ENCODE results near the gene NME4. TPM values are rescaled to one million over a fixed set of nuclear protein-coding genes. Genes with fewer than 3 reads are reported as not detected.

Gene NME4
- total RNA-seq, 1 donor from 2014 or later: 82.6 TPM

DNA sequence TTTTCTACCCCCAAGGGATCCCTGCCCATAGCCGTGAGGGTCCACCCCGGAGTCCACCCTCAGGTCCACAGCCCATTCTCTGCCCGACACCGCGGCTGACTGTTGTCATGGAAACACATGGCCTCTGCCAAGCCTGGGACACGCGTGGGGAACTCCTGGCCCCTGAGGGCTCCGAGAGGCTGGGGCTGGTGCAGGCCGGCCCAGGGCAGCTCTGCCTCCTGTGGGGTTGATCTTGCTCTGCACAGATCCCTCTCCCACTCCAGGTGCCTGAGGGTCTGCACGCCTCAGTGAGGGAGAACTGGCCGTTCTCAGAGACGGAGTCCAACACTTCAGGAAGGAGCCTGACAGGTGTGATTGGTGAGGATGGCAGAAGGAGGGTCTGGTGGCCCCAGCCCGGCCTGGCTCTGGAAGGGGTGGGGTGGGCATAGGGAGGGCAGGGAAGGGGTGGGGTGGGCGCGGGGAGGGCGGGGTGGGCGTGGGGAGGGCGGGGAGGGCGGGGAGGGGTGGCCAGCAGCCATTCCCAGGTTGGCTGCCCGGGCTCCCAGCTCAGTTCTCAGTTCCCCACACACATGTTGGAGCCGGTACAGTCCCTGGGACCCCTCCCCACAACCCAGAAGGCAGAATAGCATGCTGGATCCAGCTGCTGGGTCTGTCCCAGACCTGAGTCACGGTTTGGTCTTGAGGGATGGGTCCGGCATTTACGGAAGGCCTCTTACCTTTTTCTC lies 33.1 kb upstream of the NME4 start:
- no peak for DNase-seq
- TF ChIP-seq, protein P1, sequence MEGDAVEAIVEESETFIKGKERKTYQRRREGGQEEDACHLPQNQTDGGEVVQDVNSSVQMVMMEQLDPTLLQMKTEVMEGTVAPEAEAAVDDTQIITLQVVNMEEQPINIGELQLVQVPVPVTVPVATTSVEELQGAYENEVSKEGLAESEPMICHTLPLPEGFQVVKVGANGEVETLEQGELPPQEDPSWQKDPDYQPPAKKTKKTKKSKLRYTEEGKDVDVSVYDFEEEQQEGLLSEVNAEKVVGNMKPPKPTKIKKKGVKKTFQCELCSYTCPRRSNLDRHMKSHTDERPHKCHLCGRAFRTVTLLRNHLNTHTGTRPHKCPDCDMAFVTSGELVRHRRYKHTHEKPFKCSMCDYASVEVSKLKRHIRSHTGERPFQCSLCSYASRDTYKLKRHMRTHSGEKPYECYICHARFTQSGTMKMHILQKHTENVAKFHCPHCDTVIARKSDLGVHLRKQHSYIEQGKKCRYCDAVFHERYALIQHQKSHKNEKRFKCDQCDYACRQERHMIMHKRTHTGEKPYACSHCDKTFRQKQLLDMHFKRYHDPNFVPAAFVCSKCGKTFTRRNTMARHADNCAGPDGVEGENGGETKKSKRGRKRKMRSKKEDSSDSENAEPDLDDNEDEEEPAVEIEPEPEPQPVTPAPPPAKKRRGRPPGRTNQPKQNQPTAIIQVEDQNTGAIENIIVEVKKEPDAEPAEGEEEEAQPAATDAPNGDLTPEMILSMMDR (IDR thresholded peaks at IDR 0.05; ENCODE audit: partially characterized antibody, unreplicated experiment): no peak
- Mint-ChIP-seq H3K36me3 (ENCODE audit: unreplicated experiment) (no peaks in the 10 kb centered on the region), H3K27me3 (ENCODE audit: unreplicated experiment) (no peaks in the 10 kb centered on the region), H3K27ac (ENCODE audit: unreplicated experiment) (no peak overlapping the region), H3K9me3 (ENCODE audit: unreplicated experiment) (peaks cover 3% of the 10 kb centered on the region), H3K4me3 (ENCODE audit: unreplicated experiment) (no peak overlapping the region), H3K4me1 (ENCODE audit: low read depth, unreplicated experiment) (no peaks in the 10 kb centered on the region)

DNA sequence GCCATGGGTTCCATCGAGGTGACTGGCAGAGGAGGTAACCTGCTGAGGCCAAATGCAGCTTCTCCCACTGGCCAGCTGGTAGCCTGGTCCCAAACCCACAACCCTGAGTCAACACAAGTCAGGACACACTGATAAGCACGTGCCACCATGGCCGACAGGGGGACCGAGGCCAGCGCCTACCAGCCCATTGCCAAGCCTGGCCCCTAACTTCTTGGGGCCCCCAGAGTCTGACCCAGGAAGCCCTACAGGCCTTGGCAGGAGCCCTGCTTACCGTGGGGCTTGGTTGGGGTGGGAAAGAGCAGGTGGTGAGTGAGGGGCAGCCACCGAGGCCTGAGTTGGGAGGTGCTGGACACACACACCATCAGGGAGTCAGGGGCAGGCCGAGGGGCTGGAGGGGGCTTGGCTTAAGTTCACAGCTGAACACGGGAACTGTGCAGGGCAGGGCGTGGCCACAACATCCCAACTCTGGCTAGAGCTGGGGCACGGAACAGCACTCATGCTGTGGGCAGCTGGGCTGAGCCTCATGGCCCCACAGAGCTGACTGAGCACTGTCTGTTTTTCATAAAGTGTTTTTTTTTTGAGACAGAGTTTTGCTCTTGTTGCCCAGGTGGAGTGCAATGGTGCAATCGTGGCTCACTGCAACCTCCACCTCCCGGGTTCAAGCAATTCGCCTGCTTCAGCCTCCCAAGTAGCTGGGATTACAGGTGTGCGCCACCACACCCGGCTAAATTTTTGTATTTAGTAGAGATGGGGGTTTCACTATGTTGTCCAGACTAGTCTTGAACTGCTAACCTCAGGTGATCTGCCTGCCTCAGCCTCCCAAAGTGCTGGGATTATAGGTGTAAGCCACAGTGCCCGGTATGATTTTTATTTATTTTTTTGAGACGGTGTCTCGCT lies 32.2 kb upstream of the NME4 start:
- no peak overlapping the region for H3K27ac Mint-ChIP-seq (ENCODE audit: unreplicated experiment)
- no peak for DNase-seq
- no peaks in the 10 kb centered on the region for H3K4me1 Mint-ChIP-seq (ENCODE audit: low read depth, unreplicated experiment)
- H3K36me3 Mint-ChIP-seq (ENCODE audit: unreplicated experiment): no peaks in the 10 kb centered on the region
- H3K9me3 Mint-ChIP-seq (ENCODE audit: unreplicated experiment): peaks cover 5% of the 10 kb centered on the region
- no peak overlapping the region for H3K4me3 Mint-ChIP-seq (ENCODE audit: unreplicated experiment)
- TF ChIP-seq, protein P1 (IDR thresholded peaks at IDR 0.05; ENCODE audit: partially characterized antibody, unreplicated experiment): no peak
- no peaks in the 10 kb centered on the region for H3K27me3 Mint-ChIP-seq (ENCODE audit: unreplicated experiment)

DNA sequence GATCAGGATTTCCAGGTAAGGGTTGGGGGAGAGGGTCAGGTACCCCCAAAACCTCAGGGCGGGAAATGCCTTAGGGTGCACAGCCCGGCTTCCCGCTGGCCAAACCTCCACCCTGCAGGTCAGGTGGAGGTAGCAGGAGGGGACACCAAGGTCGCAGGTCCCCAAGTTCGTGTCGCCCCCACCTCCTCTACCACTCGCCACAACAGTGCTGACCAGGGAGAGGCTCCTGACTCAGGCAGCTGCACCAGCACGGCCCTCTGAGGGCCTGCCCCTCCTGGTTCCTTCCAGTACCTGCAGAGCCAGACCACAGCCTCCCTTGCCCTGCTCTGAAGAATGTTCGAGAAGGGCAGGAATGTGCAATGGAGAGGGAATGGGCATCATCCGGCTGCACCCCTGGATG lies 30.5 kb upstream of the NME4 start:
- Mint-ChIP-seq H3K9me3 (ENCODE audit: unreplicated experiment) (peaks cover 8% of the 10 kb centered on the region), H3K4me3 (ENCODE audit: unreplicated experiment) (no peak overlapping the region), H3K36me3 (ENCODE audit: unreplicated experiment) (no peaks in the 10 kb centered on the region), H3K4me1 (ENCODE audit: low read depth, unreplicated experiment) (peaks cover 2% of the 10 kb centered on the region), H3K27ac (ENCODE audit: unreplicated experiment) (no peak overlapping the region), H3K27me3 (ENCODE audit: unreplicated experiment) (peaks cover 5% of the 10 kb centered on the region)
- TF ChIP-seq, protein P1 (IDR thresholded peaks at IDR 0.05; ENCODE audit: partially characterized antibody, unreplicated experiment): no peak
- DNase-seq: no peak

DNA sequence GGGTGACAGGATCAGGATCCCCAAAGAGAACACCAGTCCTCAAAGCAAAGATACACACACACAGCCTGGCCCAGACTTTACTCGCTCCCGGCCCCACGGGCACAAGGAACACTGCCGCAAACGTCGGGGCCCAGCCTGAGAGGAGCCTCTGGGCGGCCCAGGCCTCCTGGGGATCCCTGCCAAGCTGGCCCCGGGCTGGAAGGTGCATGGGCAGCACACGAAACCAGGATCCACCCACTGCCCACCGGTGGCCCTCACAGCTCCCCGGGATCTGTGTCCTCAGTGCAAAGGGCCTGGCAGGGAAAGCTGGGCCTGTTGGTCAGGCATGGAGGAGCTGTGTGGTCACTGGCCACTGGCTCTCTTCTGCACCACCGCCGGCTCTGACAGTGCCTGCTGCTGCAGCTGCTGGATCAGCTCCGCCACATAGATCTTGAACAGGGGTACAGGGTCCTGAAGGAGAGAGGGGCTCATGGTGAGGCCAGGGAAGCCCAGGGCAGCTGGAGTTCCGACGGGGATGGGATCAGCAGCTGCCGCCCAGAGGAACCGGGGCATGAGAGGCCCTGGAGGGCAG lies 29.6 kb upstream of the NME4 start:
- no peaks in the 10 kb centered on the region for H3K36me3 Mint-ChIP-seq (ENCODE audit: unreplicated experiment)
- TF ChIP-seq, protein P1 (IDR thresholded peaks at IDR 0.05; ENCODE audit: partially characterized antibody, unreplicated experiment): no peak
- H3K4me3 Mint-ChIP-seq (ENCODE audit: unreplicated experiment): no peak overlapping the region
- peaks cover 8% of the 10 kb centered on the region for H3K9me3 Mint-ChIP-seq (ENCODE audit: unreplicated experiment)
- no peak for DNase-seq
- no peak overlapping the region for H3K27ac Mint-ChIP-seq (ENCODE audit: unreplicated experiment)
- H3K27me3 Mint-ChIP-seq (ENCODE audit: unreplicated experiment): peaks cover 5% of the 10 kb centered on the region
- peaks cover 2% of the 10 kb centered on the region for H3K4me1 Mint-ChIP-seq (ENCODE audit: low read depth, unreplicated experiment)
